Fibroblast of skin of scalp (primary cell): ENCODE data around the gene RTN4. TPM values are rescaled to one million over a fixed set of nuclear protein-coding genes. Genes with fewer than 3 reads are reported as not detected.
A peak's percentile ranks its signal among the peaks of the same experiment; 100 is the strongest.
"Not testable (repeated sequence)": the region's sequence is repeated elsewhere in the genome, so short reads cannot be mapped to it uniquely, and the experiment has no call there.

ENCODE experiments used
- DNase-seq: peaks from one replicate; pipeline ENCODE4 v3.0.0-alpha.2; 2013
- polyA plus RNA-seq, 2 experiments: library from polyadenylated mRNA; unstranded; fragments of 120-200 nt; gene quantifications; one replicate each; pipeline ENCODE4 v1.2.1, GENCODE V29; 2013; ENCODE audit not compliant: insufficient read length in 2 of 2

RTN4 gene
- 559 TPM for polyA plus RNA-seq (2013, experiment 1 of 2; ENCODE audit: insufficient read length)
- 599 TPM for polyA plus RNA-seq (2013, experiment 2 of 2; ENCODE audit: insufficient read length)

GRCh38 chr2:55050100-55050994, at the start of gene RTN4:
Gene RTN4 (minus strand): TSS chr2:55050451. CDS start chr2:55050300, 151 bp downstream.
- DNase-seq: peak; percentile 100

GRCh38 chr2:55099493-55099877, 49.2 kb upstream of the RTN4 start:
- DNase-seq: no peak

GRCh38 chr2:55097461-55098410, 47.5 kb upstream of the RTN4 start:
- DNase-seq: no peak

DNA sequence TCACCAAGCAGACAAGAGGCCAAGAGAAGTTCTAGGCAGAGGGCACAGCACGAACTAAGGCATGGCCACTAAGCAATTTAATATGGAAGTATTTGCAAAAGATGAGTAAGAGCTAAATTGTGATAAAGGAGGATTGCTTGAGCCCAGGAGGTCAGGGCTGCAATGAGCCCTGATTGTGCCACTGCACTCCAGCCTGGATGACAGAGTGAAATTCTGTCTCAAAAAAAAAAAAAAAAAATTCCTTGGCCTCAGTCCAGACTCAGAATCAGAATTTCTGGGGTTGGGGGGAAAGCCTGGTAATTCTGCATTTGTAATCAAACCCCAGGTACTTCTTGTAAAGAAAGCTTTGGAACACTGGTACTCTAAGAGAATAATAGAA, 46.8 kb upstream of the RTN4 start:
- no peak for DNase-seq

DNA sequence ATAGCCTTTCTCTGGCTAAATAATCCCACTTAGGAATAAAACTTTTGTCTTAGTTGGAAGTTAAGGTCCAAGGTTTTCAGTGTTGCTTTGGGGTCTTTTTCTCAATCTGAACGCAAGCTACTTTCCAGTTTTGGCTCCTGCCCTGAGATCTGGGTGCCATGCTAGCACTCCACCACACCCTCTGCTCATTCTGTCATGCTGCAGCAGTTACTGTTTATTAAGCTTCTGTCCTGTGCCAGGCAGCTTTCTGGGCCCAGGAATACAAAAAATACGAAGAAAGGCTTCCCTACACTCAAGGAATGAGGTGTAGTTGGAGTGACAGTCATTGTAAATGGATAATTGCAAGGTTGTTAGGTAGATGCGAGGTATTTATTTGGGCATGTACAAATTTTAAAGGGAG, 46.3 kb upstream of the RTN4 start:
- no peak for DNase-seq

DNA sequence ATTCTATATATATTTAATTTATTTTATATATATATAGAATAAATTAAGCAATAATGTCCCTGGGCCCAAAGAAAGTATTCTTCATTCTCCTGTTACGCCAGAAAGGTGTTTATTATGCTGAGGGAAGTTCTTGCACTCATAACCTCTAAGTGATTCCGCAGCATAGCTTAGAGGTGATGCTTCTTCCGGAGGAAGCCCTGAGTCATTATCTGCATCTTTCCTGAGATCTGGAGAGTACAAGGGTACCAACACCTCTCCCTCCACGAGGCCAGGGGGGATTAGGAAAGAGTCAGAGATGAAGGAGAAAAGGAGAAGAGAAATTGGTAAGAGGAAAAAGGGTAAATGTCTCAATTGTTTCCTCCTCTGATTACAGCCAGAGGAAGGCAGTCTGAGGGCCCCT, 43.1 kb upstream of the RTN4 start:
- no peak for DNase-seq

- no peak for DNase-seq
These were observed 42.2 kb upstream of the RTN4 start for GRCh38 chr2:55092439-55092838.

DNA sequence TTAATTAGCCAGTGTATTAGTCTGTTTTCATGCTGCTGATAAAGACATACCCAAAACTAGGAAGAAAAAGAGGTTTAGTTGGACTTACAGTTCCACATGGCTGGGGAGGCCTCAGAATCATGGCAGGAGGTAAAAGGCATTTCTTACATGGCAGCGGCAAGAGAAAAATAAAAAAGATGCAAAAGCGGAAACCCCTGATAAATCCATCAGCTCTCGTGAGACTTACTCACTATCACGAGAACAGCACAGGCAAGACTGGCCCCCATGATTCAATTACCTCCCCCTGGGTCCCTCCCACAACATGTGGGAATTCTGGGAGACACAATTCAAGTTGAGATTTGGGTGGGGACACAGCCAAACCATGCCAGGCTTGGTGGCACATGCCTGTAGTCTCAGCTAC, 41.4 kb upstream of the RTN4 start:
- not testable (repeated sequence) for DNase-seq

DNA sequence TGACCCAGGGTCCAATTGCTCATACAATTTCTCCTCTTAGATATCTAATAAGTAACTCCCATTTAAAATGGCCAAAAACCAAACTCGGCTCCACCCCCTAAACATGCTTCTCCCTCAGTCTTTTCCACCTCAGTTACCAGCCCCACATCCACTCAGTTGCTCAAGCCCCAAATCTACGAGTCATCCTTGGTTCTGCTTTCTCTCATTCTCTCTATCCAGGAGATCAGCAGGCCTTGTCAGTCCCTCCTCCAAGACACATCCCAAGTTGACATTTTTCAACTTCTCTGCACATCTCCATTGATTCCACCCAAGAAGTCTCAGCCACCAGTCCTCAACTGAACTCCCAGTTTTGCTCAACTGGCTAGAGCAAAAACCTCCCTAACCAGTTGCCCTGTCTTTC, 40.5 kb upstream of the RTN4 start:
- DNase-seq: peak; percentile 59

DNA sequence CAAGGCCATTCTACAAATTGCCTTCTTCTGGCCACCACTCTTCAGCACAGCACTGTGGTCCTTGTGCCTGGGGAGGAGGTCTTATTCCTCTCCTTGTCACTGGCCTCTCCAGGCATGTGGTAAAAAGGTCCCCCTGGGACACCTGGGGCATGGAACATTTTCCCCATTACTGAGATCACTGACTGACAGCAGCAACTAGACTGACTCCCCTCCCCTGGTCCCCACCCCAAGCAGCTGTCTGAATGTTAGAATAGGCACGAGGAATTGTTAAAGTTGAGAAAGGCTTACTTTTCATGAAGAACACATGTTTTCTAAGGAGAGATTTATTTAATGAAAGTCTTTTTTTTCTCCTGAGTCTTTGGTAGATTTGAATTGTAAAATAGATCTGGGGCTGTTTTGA, 39.5 kb upstream of the RTN4 start:
- DNase-seq: no peak

DNA sequence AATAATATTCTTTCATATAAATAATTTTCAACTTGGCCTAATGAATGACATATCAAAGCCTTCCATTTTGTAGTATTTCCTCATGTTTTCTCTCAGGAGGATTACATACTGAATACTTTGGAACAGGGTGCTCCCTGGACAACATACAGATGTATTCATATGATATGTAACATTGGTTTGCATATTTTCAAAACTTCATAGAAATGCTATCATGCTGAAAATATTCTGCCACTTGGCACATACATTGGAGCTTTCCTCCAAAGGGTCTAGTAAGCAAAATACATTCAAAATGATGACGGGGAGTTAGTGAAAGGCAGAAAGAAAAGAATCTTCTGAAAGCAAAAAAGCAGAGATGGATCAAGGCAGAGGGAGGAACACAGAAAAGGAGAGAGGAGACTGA, 38.1 kb upstream of the RTN4 start:
- DNase-seq: peak; percentile 87

GRCh38 chr2:55087936-55088335, 37.7 kb upstream of the RTN4 start:
- DNase-seq: no peak

DNA sequence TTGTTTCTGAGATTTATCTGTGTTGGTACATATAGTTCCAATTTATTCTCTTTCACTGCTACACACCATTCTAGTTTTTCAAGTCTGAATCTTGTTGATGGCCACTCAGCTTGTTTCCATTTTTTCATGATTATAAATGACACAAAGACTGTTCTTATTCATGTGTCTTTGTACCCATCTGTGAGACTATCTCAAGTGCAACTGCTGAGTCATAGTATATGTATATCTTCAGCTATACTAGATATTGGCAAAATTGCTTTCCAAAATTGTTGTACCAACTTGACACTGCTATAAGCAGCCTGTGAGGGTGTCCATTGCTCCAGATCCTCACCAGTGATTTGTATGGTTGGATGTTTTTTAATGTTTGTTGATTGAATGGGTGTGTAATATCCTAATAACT, 37.2 kb upstream of the RTN4 start:
- no peak for DNase-seq

GRCh38 chr2:55085113-55086040, 35.1 kb upstream of the RTN4 start:
- DNase-seq: no peak

GRCh38 chr2:55084641-55085040, 34.4 kb upstream of the RTN4 start:
- no peak for DNase-seq

- no peak for DNase-seq
These were observed 30.0 kb upstream of the RTN4 start for GRCh38 chr2:55080204-55080738.

DNA sequence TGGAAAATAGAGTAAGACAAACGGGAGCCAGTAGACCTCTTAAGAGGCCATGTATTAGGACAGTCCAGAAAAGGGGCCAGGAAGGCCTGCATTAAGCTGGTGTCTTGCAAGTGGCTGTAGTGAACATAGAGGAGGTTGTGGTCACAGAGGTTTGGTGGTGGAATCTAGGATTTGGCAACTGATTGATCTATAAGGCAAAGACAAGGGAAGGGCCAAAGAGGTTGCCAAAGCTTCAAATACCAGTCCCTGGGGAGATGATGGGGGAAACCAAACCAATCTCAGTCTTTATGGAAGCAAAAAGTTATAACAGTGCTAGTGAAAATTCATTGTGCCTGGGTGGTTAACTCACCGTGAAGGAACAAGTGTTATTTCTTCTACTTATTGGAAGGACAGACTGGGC, 28.7 kb upstream of the RTN4 start:
- DNase-seq: no peak

GRCh38 chr2:55076721-55077120, 26.5 kb upstream of the RTN4 start:
- no peak for DNase-seq

GRCh38 chr2:55076019-55076418, 25.8 kb upstream of the RTN4 start:
- DNase-seq: not testable (repeated sequence)

GRCh38 chr2:55073000-55073983, 23.0 kb upstream of the RTN4 start:
- DNase-seq: no peak
